Heart left ventricle (tissue), 16 donors: ENCODE results near the gene NKIRAS1. TPM values are rescaled to one million over a fixed set of nuclear protein-coding genes. Genes with fewer than 3 reads are reported as not detected.

ENCODE experiments used
- ATAC-seq, 4 donors: fragments of 200-7000 bp; cut with Tn5 transposase; one replicate each; pipeline ENCODE4 v1.9.1; 2020 to 2022; ENCODE audit warnings: moderate library complexity in 4 of 4, mild to moderate bottlenecking in 3 of 4, moderate number of reproducible peaks in 1 of 4
- DNase-seq, 5 donors: peaks; one replicate each; pipeline ENCODE4 v3.0.0-alpha.2; 2020
- H3K27ac ChIP-seq, 12 donors: fragments of 200-600 bp; sonication (generic) in 4 of 12; one replicate each; pipeline versions ENCODE4 v1.5.0 to v1.8.0; 2016 to 2022; ENCODE audit warnings: mild to moderate bottlenecking in 2 of 12
- H3K27me3 ChIP-seq, 9 donors: fragments of 200-600 bp; sonication (generic) in 2 of 9; one replicate each; pipeline versions ENCODE4 v1.5.1 to v1.8.0; 2016 to 2022; ENCODE audit warnings: mild to moderate bottlenecking in 3 of 9
- H3K36me3 ChIP-seq, 9 donors: fragments of 200-600 bp; sonication (generic) in 2 of 9; one replicate each; pipeline versions ENCODE4 v1.5.0 to v1.8.0; 2018 to 2022; ENCODE audit warnings: mild to moderate bottlenecking in 2 of 9
- H3K4me1 ChIP-seq, 12 donors: fragments of 200-600 bp; sonication (generic) in 4 of 12; one replicate each; pipeline versions ENCODE4 v1.5.0 to v1.8.0; 2016 to 2022; ENCODE audit warnings: mild to moderate bottlenecking in 3 of 12
- H3K4me3 ChIP-seq, 12 donors: fragments of 200-600 bp; sonication (generic) in 4 of 12; one replicate each; pipeline versions ENCODE4 v1.5.0 to v1.8.0; 2017 to 2022; ENCODE audit warnings: mild to moderate bottlenecking in 9 of 12, moderate library complexity in 4 of 12
- H3K9me3 ChIP-seq, 12 donors: fragments of 200-600 bp; sonication (generic) in 4 of 12; one replicate each; pipeline versions ENCODE4 v1.5.0 to v1.8.0; 2016 to 2022; ENCODE audit warnings: mild to moderate bottlenecking in 1 of 12
- CTCF ChIP-seq, 12 donors: fragments of 200-600 bp; sonication (generic) in 4 of 12; IDR thresholded peaks; one replicate each; pipeline versions ENCODE4 v1.5.0 to v1.8.0; 2018 to 2022; ENCODE audit warnings: antibody characterized with exemption in 12 of 12, mild to moderate bottlenecking in 5 of 12
- POLR2A ChIP-seq, 2 donors: fragments of 450-650 bp; IDR thresholded peaks; one replicate each; pipeline ENCODE4 v1.6.1; 2017; ENCODE audit warnings: antibody characterized with exemption in 2 of 2, mild to moderate bottlenecking in 2 of 2, moderate library complexity in 2 of 2
- WGBS, 4 donors: extraction: QIAGEN DNeasy Blood & Tissue Kit in 2 of 4; methylation state at CpG; one replicate each; pipeline versions ENCODE4 v1.1.5 to v1.1.7; 2013 to 2018; 5-methylcytosine and 5-hydroxymethylcytosine counted together
- intact Hi-C, 10 donors: fragments of 100-400 bp; cut with DNase I; formaldehyde crosslinking; loops; one replicate each; pipeline versions ENCODE4 v1.11.1 to v1.14.2; 2022
- polyA plus RNA-seq, 2 donors: library from polyadenylated mRNA; stranded (reverse); fragments of 200-250 nt; gene quantifications; one replicate each; pipeline ENCODE4 v1.2.3, GENCODE V29; 2013
- total RNA-seq, 9 donors: library from RNA; depleted of rRNA in 2 of 9; stranded (reverse); fragments of >200 nt in 2 of 9; fragmentation: NEBNext Ultra II Directional in 3 of 9; extraction: Animal tissue kit (Norgen Biotek cat#: 25700) in 3 of 9; gene quantifications; one replicate each; pipeline versions ENCODE4 v1.1.0 to v1.2.4, GENCODE V29; 2016 to 2023
- donor health status: ischemic (EF 13 %, LVEDD 7.1; RV severe dilation, severe dysfunction).
- donor health status: healthy with polysubstance abuse.
- donor health status: DM: no; HTN: yes; CAD: no.
- donor health status: DM: no; HTN: no; CAD: no.
- donor health status: ischemic (EF 25% LVEDD 6.9; RV normal size, moderate dysfunction).
- donor health status: ischemic (EF 25% LVEDD 5.7; RV mildly dilated, moderate dysfunction).
- donor health status: healthy.
- donor health status: DM: yes; HTN: yes; CAD: no.
- donor health status: ischemic (EF 35%, LVEDD 5.7; RV mildly dilated, moderate dysfunction).
- donor health status: nonischemic (EF 11% LVEDD 7.7; RV severe dilation, severe dysfunction).
- donor health status: DM: yes; HTN: yes; CAD: no.
- donor health status: PGD.
- donor health status: ischemic (EF 29% LVEDD 5.4; RV normal size, mild dysfunction).
- donor health status: nonischemic (EF 23%, LVEDD 6.1; RV moderate dilation, normal function).

The NKIRAS1 gene
- total and polyA plus RNA-seq, 11 donors: 13.3 to 23.2 (median 17.8) TPM

DNA sequence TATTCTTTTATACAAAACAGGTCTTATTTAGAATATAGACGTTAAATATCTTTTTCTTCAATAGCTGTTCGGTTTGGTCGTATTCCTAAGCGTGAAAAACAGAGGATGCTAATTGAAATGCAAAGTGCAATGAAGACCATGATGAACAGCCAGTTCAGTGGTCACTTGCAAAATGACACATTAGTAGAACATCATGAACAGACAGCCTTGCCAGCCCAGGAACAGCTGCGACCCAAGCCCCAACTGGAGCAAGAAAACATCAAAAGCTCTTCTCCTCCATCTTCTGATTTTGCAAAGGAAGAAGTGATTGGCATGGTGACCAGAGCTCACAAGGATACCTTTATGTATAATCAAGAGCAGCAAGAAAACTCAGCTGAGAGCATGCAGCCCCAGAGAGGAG lies 45.1 kb upstream of the NKIRAS1 start:
- DNase-seq (no peak), ATAC-seq (no peak)
- no peak overlapping the region for H3K27ac ChIP-seq
- no peak overlapping the region for H3K4me3 ChIP-seq
- no peaks in the 10 kb centered on the region for H3K9me3 ChIP-seq
- peaks cover 0 to 96% (median 78%) of the 10 kb centered on the region in 9 donors for H3K36me3 ChIP-seq
- 93 to 97% (median 95%) methylated on average over 5 of the region's 5 CpGs for WGBS, 4 donors
- intact Hi-C loops: no loop called here
- peaks cover 0 to 36% (median 7%) of the 10 kb centered on the region in 12 donors for H3K4me1 ChIP-seq
- no peaks in the 10 kb centered on the region for H3K27me3 ChIP-seq
- TF ChIP-seq POLR2A (IDR thresholded peaks at IDR 0.05) (no peak), CTCF (IDR thresholded peaks at IDR 0.05) (no peak)

GRCh38 chr3:23961066-23961465 lies 44.3 kb upstream of the NKIRAS1 start:
- DNase-seq (no peak), ATAC-seq (no peak)
- Histone ChIP-seq H3K36me3 (peaks cover 0 to 96% (median 69%) of the 10 kb centered on the region in 9 donors), H3K9me3 (no peaks in the 10 kb centered on the region), H3K27me3 (no peaks in the 10 kb centered on the region), H3K4me3 (no peak overlapping the region), H3K27ac (no peak overlapping the region), H3K4me1 (peaks cover 0 to 28% (median 4%) of the 10 kb centered on the region in 12 donors)
- WGBS, 4 donors: 95 to 100% (median 98%) methylated on average over 1 of the region's 1 CpG
- no peak for TF ChIP-seq POLR2A (IDR thresholded peaks at IDR 0.05)
- no peak for TF ChIP-seq CTCF (IDR thresholded peaks at IDR 0.05)
- intact Hi-C loops: no loop called here

DNA sequence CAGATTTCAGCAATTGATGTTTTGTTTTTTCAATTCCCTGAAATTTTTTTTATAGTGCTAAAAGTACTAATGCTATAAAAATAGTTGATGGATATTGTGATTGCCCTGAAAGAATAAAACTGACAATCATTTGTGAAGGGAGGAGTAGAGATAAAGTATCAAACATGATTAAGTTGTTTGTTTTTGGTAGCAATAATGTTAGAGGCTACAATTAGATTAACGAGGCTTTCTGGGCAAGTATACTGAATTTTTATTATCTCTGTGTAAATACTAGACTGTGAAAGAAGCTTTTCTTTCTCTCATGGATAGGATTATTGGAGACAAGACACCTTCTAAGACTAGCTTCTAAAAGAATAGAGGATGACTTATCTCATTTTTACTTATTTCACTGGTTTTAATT lies 43.9 kb upstream of the NKIRAS1 start:
- peaks cover 0 to 96% (median 69%) of the 10 kb centered on the region in 9 donors for H3K36me3 ChIP-seq
- DNase-seq: no peak
- WGBS, 4 donors: 66 to 75% (median 71%) methylated on average over 1 of the region's 1 CpG
- H3K4me3 ChIP-seq: no peak overlapping the region
- H3K27ac ChIP-seq: peak overlapping the region in 1 of 12 donors; percentile 39
- no peak for ATAC-seq
- H3K27me3 ChIP-seq: no peaks in the 10 kb centered on the region
- TF ChIP-seq CTCF (IDR thresholded peaks at IDR 0.05) (no peak), POLR2A (IDR thresholded peaks at IDR 0.05) (no peak)
- no peaks in the 10 kb centered on the region for H3K9me3 ChIP-seq
- peaks cover 0 to 28% (median 4%) of the 10 kb centered on the region in 12 donors for H3K4me1 ChIP-seq
- intact Hi-C loops: no loop called here

- Histone ChIP-seq H3K4me3 (no peak overlapping the region), H3K4me1 (peaks cover 0 to 37% (median 11%) of the 10 kb centered on the region in 12 donors), H3K27ac (peak overlapping the region in 1 of 12 donors; percentile 39), H3K36me3 (peaks cover 0 to 96% (median 65%) of the 10 kb centered on the region in 9 donors), H3K9me3 (no peaks in the 10 kb centered on the region), H3K27me3 (no peaks in the 10 kb centered on the region)
- intact Hi-C loops: no loop called here
- no peak for TF ChIP-seq POLR2A (IDR thresholded peaks at IDR 0.05)
- ATAC-seq (peak in 1 of 4 donors; percentile 36), DNase-seq (no peak)
- 71 to 77% (median 72%) methylated on average over 7 of the region's 7 CpGs for WGBS, 4 donors
Measured at GRCh38 chr3:23959135-23959900, 42.5 kb upstream of the NKIRAS1 start.
